GM21367 (cell line): ENCODE measurements around the gene SCFD2.
"Not testable (repeated sequence)": the region's sequence is repeated elsewhere in the genome, so short reads cannot be mapped to it uniquely, and the experiment has no call there.

Experiments
- ATAC-seq: cut with Tn5 transposase; IDR thresholded peaks from one replicate; pipeline ENCODE4 v1.9.1; 2021; ENCODE audit not compliant: unreplicated experiment

The SCFD2 gene

GRCh38 chr4:53365486-53366300, at the start of gene SCFD2:
Gene SCFD2 (minus strand): TSS chr4:53366061.
- ATAC-seq: peak; percentile 94

DNA sequence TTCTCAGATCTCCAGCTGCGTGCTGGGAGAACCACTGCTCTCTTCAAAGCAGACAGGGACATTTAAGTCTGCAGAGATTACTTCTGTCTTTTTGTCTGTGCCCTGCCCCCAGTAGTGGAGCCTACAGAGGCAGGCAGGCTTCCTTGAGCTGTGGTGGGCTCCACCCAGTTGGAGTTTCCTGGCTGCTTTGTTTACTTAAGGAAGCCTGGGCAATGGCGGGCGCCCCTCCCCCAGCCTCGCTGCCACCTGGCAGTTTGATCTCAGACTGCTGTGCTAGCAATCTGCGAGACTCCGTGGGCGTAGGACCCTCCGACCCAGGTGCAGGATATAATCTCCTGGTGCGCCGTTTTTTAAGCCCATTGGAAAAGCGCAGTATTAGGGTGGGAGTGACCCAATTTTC, 43.6 kb upstream of the SCFD2 start:
- ATAC-seq: not testable (repeated sequence)

DNA sequence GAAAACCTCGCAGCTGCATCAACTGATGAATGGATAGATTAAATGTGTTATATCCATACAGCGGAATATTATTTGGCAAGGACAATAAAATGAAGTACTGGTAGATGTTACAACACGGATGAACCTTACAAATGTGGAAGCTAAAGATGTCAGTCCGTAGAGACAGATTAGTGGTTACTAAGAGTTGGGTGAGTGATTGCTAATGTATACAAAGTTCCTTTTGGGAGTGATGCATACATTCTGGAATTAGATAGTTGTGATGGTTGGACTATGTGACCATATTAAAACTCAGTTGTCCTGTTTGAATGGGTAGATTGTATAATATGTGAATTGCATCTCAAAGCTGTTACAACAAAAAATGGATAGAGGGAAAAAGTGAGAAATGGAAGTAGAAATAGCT, 14.4 kb upstream of the SCFD2 start:
- ATAC-seq: no peak

DNA sequence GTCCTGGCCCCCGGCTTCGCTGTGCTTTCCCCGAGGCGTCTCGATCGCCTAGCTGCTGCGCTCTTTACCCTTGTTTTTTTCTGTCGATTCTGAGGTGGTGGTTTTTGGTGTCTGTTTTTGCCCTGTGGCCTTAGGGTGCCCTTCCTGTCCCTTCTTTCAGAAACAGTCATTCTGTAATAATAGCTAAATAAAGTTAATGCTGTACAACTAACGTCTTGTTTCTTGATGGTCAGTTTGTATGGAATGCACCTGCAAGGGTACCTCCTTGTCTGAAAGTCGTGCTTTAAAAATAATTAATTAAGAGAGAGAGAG, 12.3 kb upstream of the SCFD2 start:
- peak; percentile 27 for ATAC-seq

DNA sequence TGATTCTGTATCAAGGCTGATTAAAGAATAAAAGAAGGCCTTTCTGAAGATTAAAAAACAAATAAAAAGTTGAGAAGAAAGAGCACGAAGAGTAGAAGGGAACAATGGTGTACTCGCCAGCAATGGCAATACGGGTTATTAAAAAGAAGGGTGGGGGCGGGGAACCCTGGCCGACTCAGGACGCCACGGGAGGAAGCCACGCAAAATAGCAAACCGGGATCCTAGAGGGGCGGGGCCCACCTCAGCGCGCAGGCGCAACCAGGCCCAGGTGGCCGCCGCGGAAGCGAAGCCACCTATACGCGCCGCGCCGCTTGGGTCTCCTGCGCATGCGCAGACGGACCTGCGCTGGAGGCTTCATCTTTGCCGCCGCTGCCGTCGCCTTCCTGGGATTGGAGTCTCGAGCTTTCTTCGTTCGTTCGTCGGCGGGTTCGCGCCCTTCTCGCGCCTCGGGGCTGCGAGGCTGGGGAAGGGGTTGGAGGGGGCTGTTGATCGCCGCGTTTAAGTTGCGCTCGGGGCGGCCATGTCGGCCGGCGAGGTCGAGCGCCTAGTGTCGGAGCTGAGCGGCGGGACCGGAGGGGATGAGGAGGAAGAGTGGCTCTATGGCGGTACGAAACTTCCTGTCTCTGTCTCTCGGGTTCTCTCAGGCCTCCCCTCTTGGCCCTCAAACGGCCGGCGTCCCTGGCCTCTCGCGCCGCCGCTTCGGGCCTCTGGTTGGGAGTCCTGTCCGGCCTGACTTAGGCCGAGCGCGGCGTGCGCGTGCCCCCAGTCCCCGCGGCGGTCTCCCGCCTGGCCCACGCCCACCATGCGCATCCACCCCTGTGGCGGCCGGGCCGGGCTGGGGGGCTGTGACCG, 11.7 kb upstream of the SCFD2 start, which contains the start of gene FIP1L1:
FIP1L1 (plus strand) TSS at position 323 of the 852 bp plus-strand sequence; CDS start at position 521, 198 bp downstream.
- ATAC-seq: peak; percentile 78

DNA sequence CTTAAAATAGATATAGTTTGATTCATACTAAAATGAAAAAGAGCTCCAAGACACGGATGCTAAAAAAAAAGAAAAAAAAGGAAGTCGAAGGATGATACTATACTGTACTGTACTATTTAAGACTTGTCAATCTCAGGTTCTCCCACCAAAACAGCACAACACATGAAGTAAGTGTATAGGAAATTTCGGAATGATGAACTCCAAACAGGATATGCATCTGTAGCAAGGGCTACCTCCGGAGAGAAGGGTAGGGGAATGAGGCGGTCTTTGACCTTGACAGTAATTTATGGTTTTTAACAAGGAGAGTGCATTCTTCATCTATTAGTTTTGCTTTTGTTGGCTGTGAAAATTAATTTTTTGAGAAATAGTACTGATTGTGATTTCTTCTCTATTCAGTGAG, 11.0 kb upstream of the SCFD2 start:
- ATAC-seq: no peak

DNA sequence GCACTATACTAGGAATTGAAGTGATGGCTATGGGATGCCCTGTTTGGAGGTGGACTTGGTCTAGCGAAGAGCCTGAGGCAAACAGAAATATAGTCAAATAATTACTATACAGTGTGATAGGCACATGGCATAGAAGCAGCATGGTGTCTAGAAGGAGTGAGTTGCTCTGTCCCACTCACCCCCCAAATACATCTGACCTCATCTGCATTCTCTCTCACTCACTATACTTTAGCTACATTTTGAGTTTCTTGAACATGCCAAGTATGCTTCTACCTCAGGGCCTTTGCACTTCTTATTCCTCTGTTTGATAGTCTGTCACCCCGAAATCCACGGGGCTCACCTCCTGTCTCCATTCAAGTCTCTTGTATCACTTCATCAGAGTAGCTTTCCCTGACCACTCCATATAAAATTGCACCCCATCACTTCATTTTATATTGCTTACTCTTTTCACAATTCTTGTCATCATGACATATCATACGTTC, 9.0 kb upstream of the SCFD2 start:
- no peak for ATAC-seq

GRCh38 chr4:53371843-53372521, 6.1 kb upstream of the SCFD2 start:
- ATAC-seq: no peak

GRCh38 chr4:53371049-53371448, 5.2 kb upstream of the SCFD2 start:
- ATAC-seq: no peak

DNA sequence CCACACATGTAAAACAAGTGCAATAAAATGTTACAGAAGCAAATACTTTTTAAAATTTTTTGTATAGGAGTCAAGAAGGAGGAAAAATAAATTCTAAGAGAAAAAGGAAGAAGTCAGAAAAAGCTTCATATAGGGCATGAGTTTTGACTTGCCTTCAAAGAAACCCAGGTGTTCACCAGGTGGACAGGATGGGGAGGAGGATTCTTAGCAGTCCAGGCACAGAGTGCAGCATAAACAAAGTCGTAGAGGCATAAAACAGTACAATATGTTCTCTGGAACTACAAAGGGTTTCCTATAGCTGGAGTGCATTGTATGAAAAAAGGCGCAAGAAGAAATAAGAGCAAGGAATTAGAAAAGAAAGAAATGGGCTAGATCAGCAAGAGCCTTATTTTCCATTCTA, 1.9 kb upstream of the SCFD2 start:
- no peak for ATAC-seq

DNA sequence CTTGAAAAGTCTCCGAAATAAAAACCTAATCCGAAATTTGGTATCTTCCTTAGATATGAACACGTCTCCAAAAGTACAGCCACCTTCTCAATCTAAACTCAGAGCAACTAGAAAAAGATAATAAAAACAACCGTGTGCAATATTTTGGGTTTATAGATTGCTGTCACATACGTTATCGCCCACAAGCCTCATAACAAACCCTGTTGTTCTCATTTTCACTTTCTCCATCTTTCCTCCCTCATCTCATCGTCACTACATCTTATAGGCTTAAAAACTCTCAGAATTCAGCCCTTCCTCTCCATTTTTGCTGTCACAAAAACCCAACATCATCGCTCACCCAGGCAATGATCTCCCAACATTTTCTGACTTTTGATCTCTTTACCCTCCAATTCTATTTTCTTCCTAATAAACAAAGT, 448 bp upstream of the SCFD2 start:
- no peak for ATAC-seq

DNA sequence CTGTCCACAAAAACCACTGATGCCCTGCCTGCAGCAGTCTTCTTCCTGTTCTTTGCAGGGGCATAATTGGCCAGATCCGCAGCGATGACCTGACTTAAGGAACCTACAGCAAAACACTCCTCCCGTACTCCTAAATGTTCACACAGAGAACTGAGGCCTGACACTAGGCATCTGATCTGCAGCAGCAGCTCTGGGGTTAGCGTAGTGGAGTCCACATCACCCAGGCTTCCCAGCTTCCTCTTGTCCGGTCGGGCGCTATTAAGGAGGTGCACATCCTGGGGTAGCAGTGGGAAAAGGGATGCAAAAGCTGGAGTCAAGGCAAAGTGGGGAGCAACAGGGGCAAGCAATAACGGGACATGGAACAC, 758 bp downstream of the SCFD2 start:
- peak; percentile 14 for ATAC-seq

GRCh38 chr4:53364624-53365023, 1.2 kb downstream of the SCFD2 start:
- no peak for ATAC-seq

GRCh38 chr4:53362093-53362492, 3.8 kb downstream of the SCFD2 start:
- no peak for ATAC-seq

GRCh38 chr4:53361451-53361850, 4.4 kb downstream of the SCFD2 start:
- ATAC-seq: no peak

- no peak for ATAC-seq
Observed at GRCh38 chr4:53355930-53356521, 9.8 kb downstream of the SCFD2 start.

DNA sequence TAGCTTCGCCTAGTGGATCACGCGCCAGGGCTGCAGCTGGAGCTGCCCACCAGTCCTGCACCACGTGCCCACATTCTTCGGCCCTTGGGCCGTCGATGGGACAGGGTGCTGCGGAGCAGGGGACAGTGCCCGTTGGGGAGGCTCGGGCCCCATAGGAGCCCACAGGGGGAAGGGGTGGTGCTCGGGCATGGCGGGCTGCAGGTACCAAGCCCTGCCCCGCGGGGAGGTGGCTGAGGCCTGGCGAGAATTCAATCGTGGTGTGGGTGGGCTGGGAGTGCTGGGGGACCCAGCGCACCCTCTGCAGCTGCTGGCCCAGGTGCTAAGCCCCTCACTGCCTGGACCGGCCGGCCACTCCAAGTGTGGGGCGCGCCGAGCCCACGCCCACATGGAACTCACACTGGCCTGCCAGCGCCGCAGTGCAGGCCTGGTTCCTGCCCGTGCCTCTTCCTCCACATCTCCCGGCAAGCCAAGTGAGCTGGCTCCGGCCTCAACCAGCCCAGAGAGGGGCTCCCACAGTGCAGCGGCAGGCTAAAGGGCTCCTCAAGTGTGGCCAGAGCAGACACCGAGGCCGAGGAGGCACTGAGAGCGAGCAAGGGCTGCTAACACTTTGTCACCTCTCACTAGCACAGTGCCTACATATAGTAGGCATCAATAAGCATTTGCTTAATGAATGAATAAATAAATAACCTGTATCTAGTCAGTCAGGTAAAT, 11.7 kb downstream of the SCFD2 start:
- ATAC-seq: no peak

GRCh38 chr4:53349091-53349491, 16.8 kb downstream of the SCFD2 start:
- ATAC-seq: no peak

- ATAC-seq: no peak
Observed at GRCh38 chr4:53348046-53348445, 17.8 kb downstream of the SCFD2 start.
